ENCODE data around the gene CCR5AS.

CCR5AS gene

DNA sequence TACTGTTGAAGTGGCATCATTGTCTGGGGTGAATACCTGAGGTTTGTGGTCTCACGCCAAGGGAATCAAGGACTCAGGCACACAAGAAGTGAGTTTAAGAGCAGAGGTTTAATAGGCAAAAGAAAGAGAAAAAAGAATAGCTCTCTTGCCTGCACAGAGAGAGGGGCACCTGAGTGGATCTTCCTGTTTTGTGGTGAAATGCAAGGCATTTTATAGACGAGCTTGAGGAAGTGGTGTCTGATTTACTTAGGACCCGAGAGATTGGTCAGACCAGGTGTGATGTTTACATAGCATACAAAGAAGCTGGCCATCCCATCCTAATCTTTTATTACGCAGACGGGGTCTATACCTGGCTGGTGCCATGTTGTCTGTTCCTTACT is 22.9 kb downstream of the CCR5AS start:
- Histone ChIP-seq H3K27me3 (ENCODE audit: control insufficient read depth in 3 of 3, insufficient read depth in 3 of 3, low read depth in 1 of 3, low read length in 3 of 3) (no peaks in the 10 kb centered on the region), H3K4me2 (ENCODE audit: insufficient read depth, low read length, poor library complexity, severe bottlenecking) (no peak overlapping the region), H4K8ac (ENCODE audit: low read depth, low read length) (no peak overlapping the region), H3K18ac (ENCODE audit: low read length) (no peak overlapping the region), H2BK12ac (ENCODE audit: low read length) (no peak overlapping the region), H3K9ac (ENCODE audit: low read depth, low read length, poor library complexity) (no peak overlapping the region), H3K4me3 (ENCODE audit: low read length in 2 of 2) (no peak overlapping the region), H2BK5ac (ENCODE audit: low read length) (no peak overlapping the region), H3K4me1 (ENCODE audit: control insufficient read depth in 2 of 2, insufficient read depth in 1 of 2, low read depth in 1 of 2, low read length in 2 of 2) (no peaks in the 10 kb centered on the region), H2BK120ac (ENCODE audit: low read depth, low read length) (no peak overlapping the region), H3K79me1 (ENCODE audit: low read depth, low read length) (no peaks in the 10 kb centered on the region), H2AK5ac (ENCODE audit: low read depth, low read length) (no peak overlapping the region), H3K14ac (ENCODE audit: low read length) (no peak overlapping the region), H3K23ac (ENCODE audit: low read depth, low read length, poor library complexity) (no peak overlapping the region), H3K9me3 (replicated peaks in 1 of 2; ENCODE audit: control insufficient read depth in 2 of 2, insufficient read depth in 1 of 2, low read depth in 1 of 2, low read length in 2 of 2) (no peaks in the 10 kb centered on the region), H2AFZ (ENCODE audit: low read length) (no peak overlapping the region), H2BK15ac (ENCODE audit: low read length) (no peak overlapping the region), H4K91ac (ENCODE audit: low read depth, low read length, poor library complexity) (no peak overlapping the region), H3K36me3 (replicated peaks in 1 of 2; ENCODE audit: control insufficient read depth in 2 of 2, insufficient read depth in 2 of 2, low read length in 2 of 2) (no peaks in the 10 kb centered on the region), H3K27ac (replicated peaks; ENCODE audit: low read length) (no peak overlapping the region), H3K4ac (ENCODE audit: low read length) (no peak overlapping the region)
- DNase-seq (ENCODE audit: low spot score): no peak
- WGBS, 2 donors (ENCODE audit: extremely low coverage in 2 of 2, insufficient read length in 2 of 2, insufficient replicate concordance in 1 of 2): no CpG with 5 or more reads among the region's 5 CpGs

DNA sequence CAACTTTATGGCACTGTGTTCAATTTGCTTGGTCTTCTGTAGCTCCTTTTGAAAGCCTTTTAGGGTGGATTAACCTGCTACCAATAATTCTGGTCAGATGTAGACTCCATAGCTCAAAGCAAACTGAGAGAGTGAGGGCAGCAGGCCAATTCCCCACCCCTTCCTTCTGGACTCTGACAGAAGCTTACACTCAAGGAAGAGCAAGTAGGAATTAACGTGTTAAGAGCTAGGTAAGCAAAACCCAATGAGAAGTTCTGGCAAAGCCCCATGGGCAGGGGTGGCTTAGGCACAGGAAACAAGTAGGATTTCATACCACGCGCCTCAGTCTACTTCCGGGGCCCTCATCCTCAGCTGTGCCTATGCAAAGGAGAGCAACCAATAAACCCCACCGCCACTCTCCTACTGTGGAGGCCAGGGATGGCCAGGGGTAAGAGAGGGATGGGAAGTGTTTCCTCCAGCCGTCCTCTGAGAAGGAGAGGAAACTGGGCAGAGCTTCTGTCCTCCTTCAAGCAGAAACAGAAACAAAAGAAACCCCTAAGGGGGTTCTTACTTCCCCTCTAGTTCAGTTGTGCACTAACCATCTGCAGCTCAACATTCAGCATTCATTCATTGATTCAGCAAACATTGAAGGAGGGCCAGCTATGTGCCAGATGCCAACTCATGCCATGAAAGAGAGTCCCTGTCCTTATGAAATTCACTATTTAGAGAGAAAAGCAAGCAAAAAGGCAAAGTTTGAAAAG is 23.5 kb downstream of the CCR5AS start:
- no peak overlapping the region for H3K4me2 ChIP-seq (ENCODE audit: insufficient read depth, low read length, poor library complexity, severe bottlenecking)
- no peak overlapping the region for H2BK120ac ChIP-seq (ENCODE audit: low read depth, low read length)
- no peak overlapping the region for H3K18ac ChIP-seq (ENCODE audit: low read length)
- no peak overlapping the region for H2AK5ac ChIP-seq (ENCODE audit: low read depth, low read length)
- no peak overlapping the region for H3K23ac ChIP-seq (ENCODE audit: low read depth, low read length, poor library complexity)
- H3K9ac ChIP-seq (ENCODE audit: low read depth, low read length, poor library complexity): no peak overlapping the region
- H3K79me1 ChIP-seq (ENCODE audit: low read depth, low read length): no peaks in the 10 kb centered on the region
- no peak overlapping the region for H3K4me3 ChIP-seq (ENCODE audit: low read length in 2 of 2)
- no peaks in the 10 kb centered on the region for H3K36me3 ChIP-seq (replicated peaks in 1 of 2; ENCODE audit: control insufficient read depth in 2 of 2, insufficient read depth in 2 of 2, low read length in 2 of 2)
- H4K91ac ChIP-seq (ENCODE audit: low read depth, low read length, poor library complexity): no peak overlapping the region
- no peaks in the 10 kb centered on the region for H3K9me3 ChIP-seq (replicated peaks in 1 of 2; ENCODE audit: control insufficient read depth in 2 of 2, insufficient read depth in 1 of 2, low read depth in 1 of 2, low read length in 2 of 2)
- no peaks in the 10 kb centered on the region for H3K27me3 ChIP-seq (ENCODE audit: control insufficient read depth in 3 of 3, insufficient read depth in 3 of 3, low read depth in 1 of 3, low read length in 3 of 3)
- no peaks in the 10 kb centered on the region for H3K4me1 ChIP-seq (ENCODE audit: control insufficient read depth in 2 of 2, insufficient read depth in 1 of 2, low read depth in 1 of 2, low read length in 2 of 2)
- H3K14ac ChIP-seq (ENCODE audit: low read length): no peak overlapping the region
- WGBS, 2 donors (ENCODE audit: extremely low coverage in 2 of 2, insufficient read length in 2 of 2, insufficient replicate concordance in 1 of 2): no CpG with 5 or more reads among the region's 6 CpGs
- no peak overlapping the region for H2BK12ac ChIP-seq (ENCODE audit: low read length)
- H3K4ac ChIP-seq (ENCODE audit: low read length): no peak overlapping the region
- no peak overlapping the region for H4K8ac ChIP-seq (ENCODE audit: low read depth, low read length)
- no peak overlapping the region for H2BK5ac ChIP-seq (ENCODE audit: low read length)
- no peak overlapping the region for H2BK15ac ChIP-seq (ENCODE audit: low read length)
- DNase-seq (ENCODE audit: low spot score): no peak
- no peak overlapping the region for H2AFZ ChIP-seq (ENCODE audit: low read length)
- H3K27ac ChIP-seq (replicated peaks; ENCODE audit: low read length): no peak overlapping the region

DNA sequence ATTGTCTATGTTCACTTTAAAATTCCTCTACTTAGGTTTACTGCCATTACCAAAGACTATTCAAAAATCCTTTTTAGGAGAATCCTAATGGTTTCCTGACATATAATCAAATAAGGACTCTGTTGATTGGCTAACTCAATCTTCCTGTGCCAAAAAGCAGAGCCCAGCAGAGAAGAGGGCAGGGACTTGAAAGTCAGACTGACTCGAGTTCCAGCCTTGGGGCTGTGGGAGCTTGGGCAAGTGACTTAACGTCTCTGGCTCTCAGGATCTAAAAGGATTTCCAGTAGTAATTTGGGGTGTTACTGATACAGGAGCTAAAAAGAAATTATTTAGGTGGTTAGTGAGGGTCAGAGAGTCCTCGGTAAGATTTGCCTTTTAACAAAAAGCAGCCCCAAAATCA is 25.2 kb downstream of the CCR5AS start:
- WGBS, 2 donors (ENCODE audit: extremely low coverage in 2 of 2, insufficient read length in 2 of 2, insufficient replicate concordance in 1 of 2): no CpG with 5 or more reads among the region's 3 CpGs
- Histone ChIP-seq H3K36me3 (replicated peaks in 1 of 2; ENCODE audit: control insufficient read depth in 2 of 2, insufficient read depth in 2 of 2, low read length in 2 of 2) (no peaks in the 10 kb centered on the region), H2BK12ac (ENCODE audit: low read length) (no peak overlapping the region), H3K9ac (ENCODE audit: low read depth, low read length, poor library complexity) (no peak overlapping the region), H2BK15ac (ENCODE audit: low read length) (no peak overlapping the region), H3K18ac (ENCODE audit: low read length) (no peak overlapping the region), H3K23ac (ENCODE audit: low read depth, low read length, poor library complexity) (no peak overlapping the region), H3K14ac (ENCODE audit: low read length) (no peak overlapping the region), H3K4ac (ENCODE audit: low read length) (no peak overlapping the region), H3K4me3 (ENCODE audit: low read length in 2 of 2) (no peak overlapping the region), H3K79me1 (ENCODE audit: low read depth, low read length) (no peaks in the 10 kb centered on the region), H4K91ac (ENCODE audit: low read depth, low read length, poor library complexity) (no peak overlapping the region), H3K27ac (replicated peaks; ENCODE audit: low read length) (no peak overlapping the region), H2AK5ac (ENCODE audit: low read depth, low read length) (no peak overlapping the region), H2AFZ (ENCODE audit: low read length) (no peak overlapping the region), H2BK5ac (ENCODE audit: low read length) (no peak overlapping the region), H3K27me3 (ENCODE audit: control insufficient read depth in 3 of 3, insufficient read depth in 3 of 3, low read depth in 1 of 3, low read length in 3 of 3) (no peaks in the 10 kb centered on the region), H3K4me1 (ENCODE audit: control insufficient read depth in 2 of 2, insufficient read depth in 1 of 2, low read depth in 1 of 2, low read length in 2 of 2) (no peaks in the 10 kb centered on the region), H4K8ac (ENCODE audit: low read depth, low read length) (no peak overlapping the region), H2BK120ac (ENCODE audit: low read depth, low read length) (no peak overlapping the region), H3K9me3 (replicated peaks in 1 of 2; ENCODE audit: control insufficient read depth in 2 of 2, insufficient read depth in 1 of 2, low read depth in 1 of 2, low read length in 2 of 2) (no peaks in the 10 kb centered on the region), H3K4me2 (ENCODE audit: insufficient read depth, low read length, poor library complexity, severe bottlenecking) (no peak overlapping the region)
- no peak for DNase-seq (ENCODE audit: low spot score)

DNA sequence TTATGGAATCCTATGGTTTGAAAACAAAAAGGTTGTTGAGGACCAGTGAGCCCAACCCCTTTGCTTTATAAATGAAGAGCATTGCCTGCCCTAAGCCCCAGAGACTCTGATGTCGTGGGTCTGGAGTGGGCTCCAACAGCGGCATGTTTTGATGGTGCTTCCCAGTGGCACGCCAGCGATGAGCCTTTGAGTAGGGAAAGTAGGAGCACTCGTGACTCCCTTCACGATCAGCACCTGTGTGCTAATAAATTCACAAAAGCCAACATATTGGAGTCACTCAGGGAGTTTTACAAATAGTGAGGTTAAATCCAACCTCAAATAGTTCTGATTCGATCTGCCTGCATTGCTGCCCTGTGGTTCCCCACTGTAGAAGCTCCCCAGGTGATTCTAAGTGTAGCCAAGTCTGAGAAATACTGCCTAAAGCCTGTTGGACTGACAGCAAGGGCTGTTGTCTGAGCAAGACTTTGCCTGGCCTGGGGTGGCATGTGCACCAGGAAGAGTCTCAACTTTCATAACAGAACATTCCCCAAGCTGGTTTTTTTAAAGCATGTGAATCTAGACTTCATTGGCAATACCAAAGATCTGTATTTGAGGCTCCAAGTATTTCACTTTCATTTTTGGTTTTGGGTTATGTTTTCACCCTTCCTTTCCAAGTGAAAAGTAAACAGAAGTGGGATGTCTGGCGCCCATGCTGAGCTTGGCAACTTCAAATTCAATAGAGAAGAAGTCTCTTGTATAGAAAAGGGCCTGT is 26.2 kb downstream of the CCR5AS start:
- H3K18ac ChIP-seq (ENCODE audit: low read length): no peak overlapping the region
- no peak for DNase-seq (ENCODE audit: low spot score)
- H3K27ac ChIP-seq (replicated peaks; ENCODE audit: low read length): no peak overlapping the region
- H3K23ac ChIP-seq (ENCODE audit: low read depth, low read length, poor library complexity): no peak overlapping the region
- H3K27me3 ChIP-seq (ENCODE audit: control insufficient read depth in 3 of 3, insufficient read depth in 3 of 3, low read depth in 1 of 3, low read length in 3 of 3): no peaks in the 10 kb centered on the region
- H3K4me2 ChIP-seq (ENCODE audit: insufficient read depth, low read length, poor library complexity, severe bottlenecking): no peak overlapping the region
- no peak overlapping the region for H3K4ac ChIP-seq (ENCODE audit: low read length)
- H2BK12ac ChIP-seq (ENCODE audit: low read length): no peak overlapping the region
- no peak overlapping the region for H2BK5ac ChIP-seq (ENCODE audit: low read length)
- H3K4me3 ChIP-seq (ENCODE audit: low read length in 2 of 2): no peak overlapping the region
- H3K79me1 ChIP-seq (ENCODE audit: low read depth, low read length): no peaks in the 10 kb centered on the region
- H2BK15ac ChIP-seq (ENCODE audit: low read length): no peak overlapping the region
- H3K4me1 ChIP-seq (ENCODE audit: control insufficient read depth in 2 of 2, insufficient read depth in 1 of 2, low read depth in 1 of 2, low read length in 2 of 2): no peaks in the 10 kb centered on the region
- H2BK120ac ChIP-seq (ENCODE audit: low read depth, low read length): no peak overlapping the region
- WGBS, 2 donors (ENCODE audit: extremely low coverage in 2 of 2, insufficient read length in 2 of 2, insufficient replicate concordance in 1 of 2): no CpG with 5 or more reads among the region's 8 CpGs
- no peaks in the 10 kb centered on the region for H3K9me3 ChIP-seq (replicated peaks in 1 of 2; ENCODE audit: control insufficient read depth in 2 of 2, insufficient read depth in 1 of 2, low read depth in 1 of 2, low read length in 2 of 2)
- H3K9ac ChIP-seq (ENCODE audit: low read depth, low read length, poor library complexity): no peak overlapping the region
- H2AK5ac ChIP-seq (ENCODE audit: low read depth, low read length): no peak overlapping the region
- no peaks in the 10 kb centered on the region for H3K36me3 ChIP-seq (replicated peaks in 1 of 2; ENCODE audit: control insufficient read depth in 2 of 2, insufficient read depth in 2 of 2, low read length in 2 of 2)
- no peak overlapping the region for H3K14ac ChIP-seq (ENCODE audit: low read length)
- no peak overlapping the region for H2AFZ ChIP-seq (ENCODE audit: low read length)
- H4K8ac ChIP-seq (ENCODE audit: low read depth, low read length): no peak overlapping the region
- no peak overlapping the region for H4K91ac ChIP-seq (ENCODE audit: low read depth, low read length, poor library complexity)
